Caco-2 (cell line): ENCODE results near the gene TMEM131. TPM values are rescaled to one million over a fixed set of nuclear protein-coding genes. Genes with fewer than 3 reads are reported as not detected.

Experiments used
- BruUV-seq: library from RNA; stranded (reverse); fragments of 400-500 nt; replicated peaks from 2 replicates; lab custom pipeline; 2021; lab: Mats Ljungman, UMichigan
- CTCF ChIA-PET: fragments of 300-600 bp; sonication (Branson Sonifier 250); formaldehyde crosslinking; loops from one replicate; lab custom pipeline; 2022; ENCODE audit warnings: antibody characterized with exemption; lab: Charles Lee
- POLR2A ChIA-PET: fragments of 300-600 bp; sonication (Branson Sonifier 250); formaldehyde crosslinking; loops from one replicate; lab custom pipeline; 2022; ENCODE audit warnings: antibody characterized with exemption; lab: Charles Lee
- DNase-seq, 2 experiments: peaks; one replicate each; pipeline versions ENCODE4 v3.0.0 to v3.0.0-alpha.2; 2020 to 2022
- H3K27me3 ChIP-seq: replicated peaks from 2 replicates; pipeline ENCODE4 v1.6.0; 2011; ENCODE audit warnings: low read length; ENCODE audit not compliant: control insufficient read depth, insufficient read depth
- H3K36me3 ChIP-seq: 2 replicates; pipeline ENCODE4 v1.5.1; 2011; ENCODE audit warnings: low read length; ENCODE audit not compliant: control insufficient read depth, insufficient read depth
- H3K4me1 ChIP-seq: fragments of 250-450 bp; sonication (Bioruptor Pico); 2 replicates; pipeline ENCODE4 v1.5.1; 2020; ENCODE audit warnings: mild to moderate bottlenecking
- H3K4me3 ChIP-seq: 2 replicates; pipeline ENCODE4 v1.5.1; 2011; ENCODE audit warnings: low read depth, mild to moderate bottlenecking, control low read depth, low read length
- H3K9me3 ChIP-seq: fragments of 250-450 bp; sonication (Bioruptor Pico); 2 replicates; pipeline ENCODE4 v1.5.1; 2020; ENCODE audit warnings: mild to moderate bottlenecking, moderate library complexity
- H3K27ac Mint-ChIP-seq: one replicate; pipeline ENCODE4 v1.8.0; 2022; ENCODE audit warnings: mixed read lengths; ENCODE audit not compliant: unreplicated experiment
- H3K27me3 Mint-ChIP-seq: one replicate; pipeline ENCODE4 v1.8.0; 2022; ENCODE audit warnings: mixed read lengths; ENCODE audit not compliant: insufficient read depth, unreplicated experiment
- H3K36me3 Mint-ChIP-seq: one replicate; pipeline ENCODE4 v1.8.0; 2022; ENCODE audit warnings: mild to moderate bottlenecking, mixed read lengths; ENCODE audit not compliant: insufficient read depth, unreplicated experiment
- H3K4me1 Mint-ChIP-seq: one replicate; pipeline ENCODE4 v1.8.0; 2022; ENCODE audit warnings: low read depth, mixed read lengths; ENCODE audit not compliant: unreplicated experiment
- H3K4me3 Mint-ChIP-seq: one replicate; pipeline ENCODE4 v1.8.0; 2022; ENCODE audit warnings: mild to moderate bottlenecking, moderate library complexity, mixed read lengths; ENCODE audit not compliant: unreplicated experiment
- H3K9me3 Mint-ChIP-seq: one replicate; pipeline ENCODE4 v1.8.0; 2022; ENCODE audit warnings: mixed read lengths; ENCODE audit not compliant: unreplicated experiment
- intact Hi-C: fragments of 100-400 bp; cut with micrococcal nuclease; formaldehyde crosslinking; loops from one replicate; pipeline ENCODE4 v1.10.0; 2022; ENCODE audit not compliant: unreplicated experiment
- total RNA-seq: library from RNA; stranded (reverse); gene quantifications from 2 replicates; pipeline ENCODE4 v1.2.3, GENCODE V29; 2022
- TF ChIP-seq, protein P1 (sequence below), 2 experiments: fragments of 200-600 bp in 1 of 2; IDR thresholded peaks; 1 replicate in 1 of 2; 2 replicates in 1 of 2; pipeline versions ENCODE4 v1.5.1 to v1.8.0; 2011 to 2022; ENCODE audit warnings: antibody characterized with exemption in 1 of 2, control low read depth in 1 of 2, inconsistent platforms in 1 of 2, low read depth in 1 of 2, low read length in 1 of 2, mild to moderate bottlenecking in 1 of 2, moderate library complexity in 1 of 2; ENCODE audit not compliant: insufficient read depth in 1 of 2, severe bottlenecking in 1 of 2, unreplicated experiment in 1 of 2

The TMEM131 gene
- total RNA-seq, 1 experiment from 2014 or later: 36.3 TPM

DNA sequence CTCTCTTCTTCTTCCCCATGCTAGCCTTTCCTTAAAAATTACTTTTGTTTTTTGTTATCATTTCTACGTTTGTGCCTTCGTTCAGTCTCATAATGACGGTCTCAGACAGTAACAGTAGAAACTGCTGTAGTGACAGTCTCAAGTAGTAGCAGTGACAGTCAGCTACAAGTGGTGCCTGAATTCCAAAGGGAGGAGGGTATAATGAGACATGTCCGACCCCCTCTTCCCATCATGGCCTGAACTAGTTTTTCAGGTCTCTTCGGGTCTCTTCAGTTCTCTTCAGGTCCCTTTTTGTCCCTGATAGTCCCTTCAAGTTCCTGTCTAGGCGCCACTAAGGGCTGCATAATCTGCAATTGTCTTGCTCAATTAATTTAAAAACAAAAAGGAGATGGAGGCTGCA lies 12.6 kb downstream of the TMEM131 start:
- no peaks in the 10 kb centered on the region for H3K27me3 ChIP-seq
- H3K27me3 Mint-ChIP-seq: no peaks in the 10 kb centered on the region
- DNase-seq: no peak
- H3K4me3 Mint-ChIP-seq: no peak overlapping the region
- H3K4me1 Mint-ChIP-seq: peaks cover 13% of the 10 kb centered on the region
- BruUV-seq: no TSS peak
- no peaks in the 10 kb centered on the region; the same call in 1 of the 2 replicates for H3K9me3 ChIP-seq
- no peak overlapping the region for H3K27ac Mint-ChIP-seq
- no peak overlapping the region for H3K4me3 ChIP-seq
- 0 out of 2 replicates have a peak, but pooled peaks cover 4% of the 10 kb centered on the region for H3K4me1 ChIP-seq
- H3K36me3 Mint-ChIP-seq: no peaks in the 10 kb centered on the region
- TF ChIP-seq, protein P1, sequence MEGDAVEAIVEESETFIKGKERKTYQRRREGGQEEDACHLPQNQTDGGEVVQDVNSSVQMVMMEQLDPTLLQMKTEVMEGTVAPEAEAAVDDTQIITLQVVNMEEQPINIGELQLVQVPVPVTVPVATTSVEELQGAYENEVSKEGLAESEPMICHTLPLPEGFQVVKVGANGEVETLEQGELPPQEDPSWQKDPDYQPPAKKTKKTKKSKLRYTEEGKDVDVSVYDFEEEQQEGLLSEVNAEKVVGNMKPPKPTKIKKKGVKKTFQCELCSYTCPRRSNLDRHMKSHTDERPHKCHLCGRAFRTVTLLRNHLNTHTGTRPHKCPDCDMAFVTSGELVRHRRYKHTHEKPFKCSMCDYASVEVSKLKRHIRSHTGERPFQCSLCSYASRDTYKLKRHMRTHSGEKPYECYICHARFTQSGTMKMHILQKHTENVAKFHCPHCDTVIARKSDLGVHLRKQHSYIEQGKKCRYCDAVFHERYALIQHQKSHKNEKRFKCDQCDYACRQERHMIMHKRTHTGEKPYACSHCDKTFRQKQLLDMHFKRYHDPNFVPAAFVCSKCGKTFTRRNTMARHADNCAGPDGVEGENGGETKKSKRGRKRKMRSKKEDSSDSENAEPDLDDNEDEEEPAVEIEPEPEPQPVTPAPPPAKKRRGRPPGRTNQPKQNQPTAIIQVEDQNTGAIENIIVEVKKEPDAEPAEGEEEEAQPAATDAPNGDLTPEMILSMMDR (IDR thresholded peaks at IDR 0.05; ENCODE audit: insufficient read depth in 1 of 2, low read depth in 1 of 2, low read length in 1 of 2, severe bottlenecking in 1 of 2, unreplicated experiment in 1 of 2): no peak
- intact Hi-C loops: no loop called here
- ChIA-PET CTCF (no interaction called here), POLR2A (no interaction called here)
- peaks cover 10% of the 10 kb centered on the region for H3K9me3 Mint-ChIP-seq
- no peaks in the 10 kb centered on the region for H3K36me3 ChIP-seq

DNA sequence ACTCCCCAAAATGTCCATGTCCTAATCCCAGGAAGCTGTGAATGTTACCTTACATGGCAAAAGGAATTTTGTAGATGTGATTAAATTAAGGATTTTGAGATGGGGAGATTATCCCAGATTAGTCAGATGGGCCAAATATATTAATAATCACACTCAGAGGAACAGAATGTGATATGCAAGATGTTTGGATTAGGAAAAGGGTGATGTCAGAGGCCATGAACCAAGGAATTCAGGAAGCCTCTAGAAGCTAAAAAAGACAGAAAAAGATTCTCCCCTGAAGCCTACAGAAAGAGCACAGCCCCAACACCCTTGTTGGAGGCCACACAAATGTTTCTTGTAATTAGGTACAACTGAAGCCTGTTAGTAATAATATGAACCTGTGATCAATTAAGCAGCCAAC lies 13.1 kb downstream of the TMEM131 start:
- DNase-seq: no peak
- Mint-ChIP-seq H3K9me3 (peaks cover 8% of the 10 kb centered on the region), H3K4me3 (no peak overlapping the region), H3K4me1 (peaks cover 13% of the 10 kb centered on the region), H3K27ac (no peak overlapping the region), H3K36me3 (no peaks in the 10 kb centered on the region), H3K27me3 (no peaks in the 10 kb centered on the region)
- H3K36me3 ChIP-seq: no peaks in the 10 kb centered on the region
- no peaks in the 10 kb centered on the region for H3K9me3 ChIP-seq
- no peak overlapping the region for H3K4me3 ChIP-seq
- intact Hi-C loops: no loop called here
- CTCF ChIA-PET: no interaction called here
- H3K27me3 ChIP-seq: no peaks in the 10 kb centered on the region
- 0 out of 2 replicates have a peak, but pooled peaks cover 4% of the 10 kb centered on the region for H3K4me1 ChIP-seq
- TF ChIP-seq, protein P1 (IDR thresholded peaks at IDR 0.05; ENCODE audit: insufficient read depth in 1 of 2, low read depth in 1 of 2, low read length in 1 of 2, severe bottlenecking in 1 of 2, unreplicated experiment in 1 of 2): no peak
- no TSS peak for BruUV-seq
- POLR2A ChIA-PET: no interaction called here

DNA sequence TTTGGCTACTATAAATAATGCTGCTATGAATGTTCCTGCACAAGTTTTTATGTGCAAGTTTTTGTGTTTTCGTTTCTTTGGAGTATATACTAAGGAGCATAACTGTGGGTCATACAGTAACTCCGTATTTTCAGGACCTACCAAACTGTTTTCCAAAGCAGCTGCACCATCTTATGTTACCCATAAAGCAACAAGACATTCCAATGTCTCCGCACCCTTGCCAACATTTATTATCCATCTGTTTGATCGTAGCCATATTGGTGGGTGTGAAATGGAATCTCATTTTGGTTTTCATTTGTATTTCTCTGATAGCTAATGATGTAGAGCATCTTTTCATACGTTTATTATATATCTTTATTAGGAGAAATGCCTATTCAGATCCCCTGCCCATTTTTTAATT lies 13.8 kb downstream of the TMEM131 start:
- TF ChIP-seq, protein P1 (IDR thresholded peaks at IDR 0.05; ENCODE audit: insufficient read depth in 1 of 2, low read depth in 1 of 2, low read length in 1 of 2, severe bottlenecking in 1 of 2, unreplicated experiment in 1 of 2): no peak
- H3K9me3 Mint-ChIP-seq: peaks cover 8% of the 10 kb centered on the region
- no peak for DNase-seq
- no peaks in the 10 kb centered on the region for H3K36me3 Mint-ChIP-seq
- H3K27me3 Mint-ChIP-seq: no peaks in the 10 kb centered on the region
- POLR2A ChIA-PET: no interaction called here
- no TSS peak for BruUV-seq
- Histone ChIP-seq H3K4me3 (no peak overlapping the region), H3K36me3 (no peaks in the 10 kb centered on the region), H3K9me3 (no peaks in the 10 kb centered on the region), H3K27me3 (no peaks in the 10 kb centered on the region), H3K4me1 (0 out of 2 replicates have a peak, but pooled peaks cover 4% of the 10 kb centered on the region)
- CTCF ChIA-PET: no interaction called here
- intact Hi-C loops: no loop called here
- no peak overlapping the region for H3K27ac Mint-ChIP-seq
- H3K4me1 Mint-ChIP-seq: peaks cover 13% of the 10 kb centered on the region
- H3K4me3 Mint-ChIP-seq: no peak overlapping the region
